ENCODE results near the gene PRKN. TPM values are rescaled to one million over a fixed set of nuclear protein-coding genes. Genes with fewer than 3 reads are reported as not detected.

PRKN gene
- total and polyA plus RNA-seq, 9 of the 15 experiments (the other 6 are each of a cell fraction or from before 2014, with no cell fraction given), result 0.03 to 0.96 (median 0.15) TPM; not detected in 2

DNA sequence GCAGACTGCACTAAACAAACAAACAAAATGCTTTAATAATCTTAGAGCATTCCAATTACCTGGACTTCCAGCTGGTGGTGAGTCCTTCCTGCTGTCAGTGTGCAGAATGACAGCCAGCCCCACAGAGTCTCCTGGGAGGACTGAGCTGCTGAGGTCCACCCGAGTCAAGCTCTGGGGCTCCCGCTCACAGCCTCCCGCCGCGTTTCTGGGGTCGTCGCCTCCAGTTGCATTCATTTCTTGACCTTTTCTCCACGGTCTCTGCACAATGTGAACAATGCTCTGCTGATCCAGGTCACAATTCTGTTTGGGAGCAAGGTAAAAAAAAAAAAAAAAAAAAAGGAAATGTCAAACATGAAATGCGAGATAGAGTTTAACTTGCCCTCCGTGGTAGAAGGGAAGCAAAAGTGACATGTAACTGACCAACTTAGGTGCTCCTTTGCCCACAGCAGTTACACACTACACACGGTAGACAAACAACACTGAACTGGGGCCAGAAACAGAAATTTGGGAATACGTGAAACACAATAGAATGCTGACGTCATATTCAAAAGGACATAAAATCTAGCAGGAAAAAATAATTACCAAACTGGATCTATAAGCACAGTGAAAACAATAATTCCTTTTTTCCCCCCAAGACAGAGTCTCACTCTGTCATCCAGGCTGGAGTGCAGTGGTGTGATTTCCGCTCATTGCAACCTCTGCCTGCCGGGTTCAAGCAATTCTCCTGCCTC lies 464.9 kb downstream of the PRKN start:
- Histone ChIP-seq H3K9ac (ENCODE audit: insufficient read depth in 1 of 2, low read depth in 2 of 2, low read length in 2 of 2) (no peak overlapping the region), H4K20me1 (replicated peaks; ENCODE audit: control insufficient read depth, insufficient read depth, low read length) (no peaks in the 10 kb centered on the region), H3K36me3 (ENCODE audit: control insufficient read depth, insufficient read depth, low read length) (no peaks in the 10 kb centered on the region), H2AFZ (ENCODE audit: low read depth, low read length) (no peak overlapping the region), H3K4me2 (ENCODE audit: insufficient read depth, low read length) (no peak overlapping the region), H3K4me3 (no peak overlapping the region), H3K79me2 (ENCODE audit: control insufficient read depth, insufficient read depth, low read length) (no peaks in the 10 kb centered on the region), H3K9me3 (replicated peaks; ENCODE audit: control insufficient read depth, insufficient read depth, low read depth, low read length) (no peaks in the 10 kb centered on the region), H3K27me3 (ENCODE audit: control insufficient read depth in 2 of 2, insufficient read depth in 2 of 2, low read length in 2 of 2) (no peaks in the 10 kb centered on the region), H3K9me1 (ENCODE audit: control insufficient read depth, insufficient read depth, low read length) (no peaks in the 10 kb centered on the region), H3K4me1 (replicated peaks in 1 of 2; ENCODE audit: control insufficient read depth in 2 of 2, insufficient read depth in 2 of 2, low read length in 2 of 2) (no peaks in the 10 kb centered on the region), H3K27ac (ENCODE audit: extremely low read depth, low read depth, low read length) (no peak overlapping the region)
- no peak for TF ChIP-seq MAFG (tag; conservative IDR thresholded peaks at IDR 0.05)
- TF ChIP-seq, protein P1, sequence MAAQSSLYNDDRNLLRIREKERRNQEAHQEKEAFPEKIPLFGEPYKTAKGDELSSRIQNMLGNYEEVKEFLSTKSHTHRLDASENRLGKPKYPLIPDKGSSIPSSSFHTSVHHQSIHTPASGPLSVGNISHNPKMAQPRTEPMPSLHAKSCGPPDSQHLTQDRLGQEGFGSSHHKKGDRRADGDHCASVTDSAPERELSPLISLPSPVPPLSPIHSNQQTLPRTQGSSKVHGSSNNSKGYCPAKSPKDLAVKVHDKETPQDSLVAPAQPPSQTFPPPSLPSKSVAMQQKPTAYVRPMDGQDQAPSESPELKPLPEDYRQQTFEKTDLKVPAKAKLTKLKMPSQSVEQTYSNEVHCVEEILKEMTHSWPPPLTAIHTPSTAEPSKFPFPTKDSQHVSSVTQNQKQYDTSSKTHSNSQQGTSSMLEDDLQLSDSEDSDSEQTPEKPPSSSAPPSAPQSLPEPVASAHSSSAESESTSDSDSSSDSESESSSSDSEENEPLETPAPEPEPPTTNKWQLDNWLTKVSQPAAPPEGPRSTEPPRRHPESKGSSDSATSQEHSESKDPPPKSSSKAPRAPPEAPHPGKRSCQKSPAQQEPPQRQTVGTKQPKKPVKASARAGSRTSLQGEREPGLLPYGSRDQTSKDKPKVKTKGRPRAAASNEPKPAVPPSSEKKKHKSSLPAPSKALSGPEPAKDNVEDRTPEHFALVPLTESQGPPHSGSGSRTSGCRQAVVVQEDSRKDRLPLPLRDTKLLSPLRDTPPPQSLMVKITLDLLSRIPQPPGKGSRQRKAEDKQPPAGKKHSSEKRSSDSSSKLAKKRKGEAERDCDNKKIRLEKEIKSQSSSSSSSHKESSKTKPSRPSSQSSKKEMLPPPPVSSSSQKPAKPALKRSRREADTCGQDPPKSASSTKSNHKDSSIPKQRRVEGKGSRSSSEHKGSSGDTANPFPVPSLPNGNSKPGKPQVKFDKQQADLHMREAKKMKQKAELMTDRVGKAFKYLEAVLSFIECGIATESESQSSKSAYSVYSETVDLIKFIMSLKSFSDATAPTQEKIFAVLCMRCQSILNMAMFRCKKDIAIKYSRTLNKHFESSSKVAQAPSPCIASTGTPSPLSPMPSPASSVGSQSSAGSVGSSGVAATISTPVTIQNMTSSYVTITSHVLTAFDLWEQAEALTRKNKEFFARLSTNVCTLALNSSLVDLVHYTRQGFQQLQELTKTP (IDR thresholded peaks at IDR 0.05; ENCODE audit: low read depth in 1 of 2, partially characterized antibody in 2 of 2), result no peak
- TF ChIP-seq ZFPM2 (CRISPR knock-in tag; IDR thresholded peaks at IDR 0.05), result no peak
- TF ChIP-seq, protein P2, sequence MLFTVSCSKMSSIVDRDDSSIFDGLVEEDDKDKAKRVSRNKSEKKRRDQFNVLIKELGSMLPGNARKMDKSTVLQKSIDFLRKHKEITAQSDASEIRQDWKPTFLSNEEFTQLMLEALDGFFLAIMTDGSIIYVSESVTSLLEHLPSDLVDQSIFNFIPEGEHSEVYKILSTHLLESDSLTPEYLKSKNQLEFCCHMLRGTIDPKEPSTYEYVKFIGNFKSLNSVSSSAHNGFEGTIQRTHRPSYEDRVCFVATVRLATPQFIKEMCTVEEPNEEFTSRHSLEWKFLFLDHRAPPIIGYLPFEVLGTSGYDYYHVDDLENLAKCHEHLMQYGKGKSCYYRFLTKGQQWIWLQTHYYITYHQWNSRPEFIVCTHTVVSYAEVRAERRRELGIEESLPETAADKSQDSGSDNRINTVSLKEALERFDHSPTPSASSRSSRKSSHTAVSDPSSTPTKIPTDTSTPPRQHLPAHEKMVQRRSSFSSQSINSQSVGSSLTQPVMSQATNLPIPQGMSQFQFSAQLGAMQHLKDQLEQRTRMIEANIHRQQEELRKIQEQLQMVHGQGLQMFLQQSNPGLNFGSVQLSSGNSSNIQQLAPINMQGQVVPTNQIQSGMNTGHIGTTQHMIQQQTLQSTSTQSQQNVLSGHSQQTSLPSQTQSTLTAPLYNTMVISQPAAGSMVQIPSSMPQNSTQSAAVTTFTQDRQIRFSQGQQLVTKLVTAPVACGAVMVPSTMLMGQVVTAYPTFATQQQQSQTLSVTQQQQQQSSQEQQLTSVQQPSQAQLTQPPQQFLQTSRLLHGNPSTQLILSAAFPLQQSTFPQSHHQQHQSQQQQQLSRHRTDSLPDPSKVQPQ (CRISPR knock-in tag; IDR thresholded peaks at IDR 0.05; ENCODE audit: borderline replicate concordance), result no peak
- TF ChIP-seq, protein P3, sequence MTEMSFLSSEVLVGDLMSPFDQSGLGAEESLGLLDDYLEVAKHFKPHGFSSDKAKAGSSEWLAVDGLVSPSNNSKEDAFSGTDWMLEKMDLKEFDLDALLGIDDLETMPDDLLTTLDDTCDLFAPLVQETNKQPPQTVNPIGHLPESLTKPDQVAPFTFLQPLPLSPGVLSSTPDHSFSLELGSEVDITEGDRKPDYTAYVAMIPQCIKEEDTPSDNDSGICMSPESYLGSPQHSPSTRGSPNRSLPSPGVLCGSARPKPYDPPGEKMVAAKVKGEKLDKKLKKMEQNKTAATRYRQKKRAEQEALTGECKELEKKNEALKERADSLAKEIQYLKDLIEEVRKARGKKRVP (CRISPR knock-in tag; IDR thresholded peaks at IDR 0.05), result no peak
- no peak for TF ChIP-seq ETS2 (tag; IDR thresholded peaks at IDR 0.05; ENCODE audit: borderline replicate concordance, poor library complexity, severe bottlenecking)
- TF ChIP-seq MTA1 (IDR thresholded peaks at IDR 0.05; ENCODE audit: borderline replicate concordance), result no peak
- TF ChIP-seq NFE2 (IDR thresholded peaks at IDR 0.05; ENCODE audit: low read depth), result no peak
- no peak for TF ChIP-seq NELFE (IDR thresholded peaks at IDR 0.05; ENCODE audit: insufficient read depth, insufficient read length)
- no peak for TF ChIP-seq POLR2AphosphoS2 (IDR thresholded peaks at IDR 0.05; ENCODE audit: low read length)
- no peak for TF ChIP-seq KAT8 (IDR thresholded peaks at IDR 0.05; ENCODE audit: low read depth)
- TF ChIP-seq FOXJ2 (tag; IDR thresholded peaks at IDR 0.05), result no peak
- TF ChIP-seq FOXA1 (IDR thresholded peaks at IDR 0.05; ENCODE audit: borderline replicate concordance), result no peak
- ChIA-PET CTCF (ENCODE audit: low intra/inter-chr PET ratio) (no interaction called here), POLR2A (no interaction called here)
- intact Hi-C loops (cut with micrococcal nuclease), result no loop called here
- ATAC-seq (no peak), DNase-seq (ENCODE audit: extremely low read depth in 1 of 4, low spot score in 3 of 4) (no peak), FAIRE-seq (no peak)
- WGBS (ENCODE audit: insufficient coverage, low coverage, missing lambda C conversion rate), result 0% methylated on average over 15 of the region's 15 CpGs
- no TSS peak for BruUV-seq (replicated peaks)
- in situ Hi-C loops (cut with MboI), result no loop called here
